ENCODE measurements around the gene DEGS2. TPM values are rescaled to one million over a fixed set of nuclear protein-coding genes. Genes with fewer than 3 reads are reported as not detected.

Gene DEGS2
- total RNA-seq, 1 experiment from 2014 or later: 1.6 TPM

- H3K27me3 Mint-ChIP-seq (ENCODE audit: low read depth): no peaks in the 10 kb centered on the region
- no peaks in the 10 kb centered on the region for H3K36me3 Mint-ChIP-seq
- POLR2A ChIA-PET: no interaction called here
- CTCF ChIA-PET: interaction anchor here (0.6 to 3.4 kb wide), 3 partner anchors 12 to 445 kb away, joined by 3 to 14 read pairs (median 5); no protein-coding TSS in a partner anchor
- ATAC-seq (no peak), DNase-seq (ENCODE audit: low spot score) (no peak)
- peaks cover 12% of the 10 kb centered on the region for H3K4me1 Mint-ChIP-seq
- no peak overlapping the region for H3K4me3 Mint-ChIP-seq
- H3K9me3 Mint-ChIP-seq: no peaks in the 10 kb centered on the region
- no peak overlapping the region for H3K27ac Mint-ChIP-seq
- TF ChIP-seq NFE2L1 (CRISPR knock-in tag; IDR thresholded peaks at IDR 0.05): no peak
- TF ChIP-seq ZNF232 (CRISPR knock-in tag; IDR thresholded peaks at IDR 0.05): no peak
- TF ChIP-seq ZNF671 (CRISPR knock-in tag; IDR thresholded peaks at IDR 0.05): no peak
- no peak for TF ChIP-seq JUN (CRISPR knock-in tag; IDR thresholded peaks at IDR 0.05)
- TF ChIP-seq ZNF317 (CRISPR knock-in tag; IDR thresholded peaks at IDR 0.05; ENCODE audit: borderline replicate concordance, low read depth): no peak
- TF ChIP-seq, protein P1, sequence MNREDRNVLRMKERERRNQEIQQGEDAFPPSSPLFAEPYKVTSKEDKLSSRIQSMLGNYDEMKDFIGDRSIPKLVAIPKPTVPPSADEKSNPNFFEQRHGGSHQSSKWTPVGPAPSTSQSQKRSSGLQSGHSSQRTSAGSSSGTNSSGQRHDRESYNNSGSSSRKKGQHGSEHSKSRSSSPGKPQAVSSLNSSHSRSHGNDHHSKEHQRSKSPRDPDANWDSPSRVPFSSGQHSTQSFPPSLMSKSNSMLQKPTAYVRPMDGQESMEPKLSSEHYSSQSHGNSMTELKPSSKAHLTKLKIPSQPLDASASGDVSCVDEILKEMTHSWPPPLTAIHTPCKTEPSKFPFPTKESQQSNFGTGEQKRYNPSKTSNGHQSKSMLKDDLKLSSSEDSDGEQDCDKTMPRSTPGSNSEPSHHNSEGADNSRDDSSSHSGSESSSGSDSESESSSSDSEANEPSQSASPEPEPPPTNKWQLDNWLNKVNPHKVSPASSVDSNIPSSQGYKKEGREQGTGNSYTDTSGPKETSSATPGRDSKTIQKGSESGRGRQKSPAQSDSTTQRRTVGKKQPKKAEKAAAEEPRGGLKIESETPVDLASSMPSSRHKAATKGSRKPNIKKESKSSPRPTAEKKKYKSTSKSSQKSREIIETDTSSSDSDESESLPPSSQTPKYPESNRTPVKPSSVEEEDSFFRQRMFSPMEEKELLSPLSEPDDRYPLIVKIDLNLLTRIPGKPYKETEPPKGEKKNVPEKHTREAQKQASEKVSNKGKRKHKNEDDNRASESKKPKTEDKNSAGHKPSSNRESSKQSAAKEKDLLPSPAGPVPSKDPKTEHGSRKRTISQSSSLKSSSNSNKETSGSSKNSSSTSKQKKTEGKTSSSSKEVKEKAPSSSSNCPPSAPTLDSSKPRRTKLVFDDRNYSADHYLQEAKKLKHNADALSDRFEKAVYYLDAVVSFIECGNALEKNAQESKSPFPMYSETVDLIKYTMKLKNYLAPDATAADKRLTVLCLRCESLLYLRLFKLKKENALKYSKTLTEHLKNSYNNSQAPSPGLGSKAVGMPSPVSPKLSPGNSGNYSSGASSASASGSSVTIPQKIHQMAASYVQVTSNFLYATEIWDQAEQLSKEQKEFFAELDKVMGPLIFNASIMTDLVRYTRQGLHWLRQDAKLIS (CRISPR knock-in tag; IDR thresholded peaks at IDR 0.05; ENCODE audit: borderline replicate concordance): no peak
- TF ChIP-seq RELA (CRISPR knock-in tag; IDR thresholded peaks at IDR 0.05; ENCODE audit: borderline replicate concordance): no peak
- TF ChIP-seq, protein P2, sequence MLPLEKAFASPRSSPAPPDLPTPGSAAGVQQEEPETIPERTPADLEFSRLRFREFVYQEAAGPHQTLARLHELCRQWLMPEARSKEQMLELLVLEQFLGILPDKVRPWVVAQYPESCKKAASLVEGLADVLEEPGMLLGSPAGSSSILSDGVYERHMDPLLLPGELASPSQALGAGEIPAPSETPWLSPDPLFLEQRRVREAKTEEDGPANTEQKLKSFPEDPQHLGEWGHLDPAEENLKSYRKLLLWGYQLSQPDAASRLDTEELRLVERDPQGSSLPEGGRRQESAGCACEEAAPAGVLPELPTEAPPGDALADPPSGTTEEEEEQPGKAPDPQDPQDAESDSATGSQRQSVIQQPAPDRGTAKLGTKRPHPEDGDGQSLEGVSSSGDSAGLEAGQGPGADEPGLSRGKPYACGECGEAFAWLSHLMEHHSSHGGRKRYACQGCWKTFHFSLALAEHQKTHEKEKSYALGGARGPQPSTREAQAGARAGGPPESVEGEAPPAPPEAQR (CRISPR knock-in tag; IDR thresholded peaks at IDR 0.05): no peak
- no peak for TF ChIP-seq GTF2I (CRISPR knock-in tag; conservative IDR thresholded peaks at IDR 0.05)
- TF ChIP-seq SMAD4 (CRISPR knock-in tag; IDR thresholded peaks at IDR 0.05): no peak
- TF ChIP-seq, protein P3, sequence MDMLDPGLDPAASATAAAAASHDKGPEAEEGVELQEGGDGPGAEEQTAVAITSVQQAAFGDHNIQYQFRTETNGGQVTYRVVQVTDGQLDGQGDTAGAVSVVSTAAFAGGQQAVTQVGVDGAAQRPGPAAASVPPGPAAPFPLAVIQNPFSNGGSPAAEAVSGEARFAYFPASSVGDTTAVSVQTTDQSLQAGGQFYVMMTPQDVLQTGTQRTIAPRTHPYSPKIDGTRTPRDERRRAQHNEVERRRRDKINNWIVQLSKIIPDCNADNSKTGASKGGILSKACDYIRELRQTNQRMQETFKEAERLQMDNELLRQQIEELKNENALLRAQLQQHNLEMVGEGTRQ (CRISPR knock-in tag; IDR thresholded peaks at IDR 0.05): no peak
- no peak for TF ChIP-seq OVOL2 (CRISPR knock-in tag; IDR thresholded peaks at IDR 0.05; ENCODE audit: borderline replicate concordance)
- TF ChIP-seq NR2C2 (CRISPR knock-in tag; IDR thresholded peaks at IDR 0.05): no peak
- no peak for TF ChIP-seq ESRRA (CRISPR knock-in tag; IDR thresholded peaks at IDR 0.05; ENCODE audit: borderline replicate concordance)
- TF ChIP-seq, protein P4, sequence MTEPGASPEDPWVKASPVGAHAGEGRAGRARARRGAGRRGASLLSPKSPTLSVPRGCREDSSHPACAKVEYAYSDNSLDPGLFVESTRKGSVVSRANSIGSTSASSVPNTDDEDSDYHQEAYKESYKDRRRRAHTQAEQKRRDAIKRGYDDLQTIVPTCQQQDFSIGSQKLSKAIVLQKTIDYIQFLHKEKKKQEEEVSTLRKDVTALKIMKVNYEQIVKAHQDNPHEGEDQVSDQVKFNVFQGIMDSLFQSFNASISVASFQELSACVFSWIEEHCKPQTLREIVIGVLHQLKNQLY (CRISPR knock-in tag; IDR thresholded peaks at IDR 0.05): no peak
- TF ChIP-seq, protein P5, sequence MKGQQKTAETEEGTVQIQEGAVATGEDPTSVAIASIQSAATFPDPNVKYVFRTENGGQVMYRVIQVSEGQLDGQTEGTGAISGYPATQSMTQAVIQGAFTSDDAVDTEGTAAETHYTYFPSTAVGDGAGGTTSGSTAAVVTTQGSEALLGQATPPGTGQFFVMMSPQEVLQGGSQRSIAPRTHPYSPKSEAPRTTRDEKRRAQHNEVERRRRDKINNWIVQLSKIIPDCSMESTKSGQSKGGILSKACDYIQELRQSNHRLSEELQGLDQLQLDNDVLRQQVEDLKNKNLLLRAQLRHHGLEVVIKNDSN (CRISPR knock-in tag; IDR thresholded peaks at IDR 0.05): no peak
- TF ChIP-seq, protein P6, sequence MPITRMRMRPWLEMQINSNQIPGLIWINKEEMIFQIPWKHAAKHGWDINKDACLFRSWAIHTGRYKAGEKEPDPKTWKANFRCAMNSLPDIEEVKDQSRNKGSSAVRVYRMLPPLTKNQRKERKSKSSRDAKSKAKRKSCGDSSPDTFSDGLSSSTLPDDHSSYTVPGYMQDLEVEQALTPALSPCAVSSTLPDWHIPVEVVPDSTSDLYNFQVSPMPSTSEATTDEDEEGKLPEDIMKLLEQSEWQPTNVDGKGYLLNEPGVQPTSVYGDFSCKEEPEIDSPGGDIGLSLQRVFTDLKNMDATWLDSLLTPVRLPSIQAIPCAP (CRISPR knock-in tag; IDR thresholded peaks at IDR 0.05): no peak
- no peak for TF ChIP-seq SMAD3 (CRISPR knock-in tag; IDR thresholded peaks at IDR 0.05; ENCODE audit: borderline replicate concordance)
- no peak for TF ChIP-seq ATF2 (CRISPR knock-in tag; IDR thresholded peaks at IDR 0.05; ENCODE audit: borderline replicate concordance, low read depth)
- TF ChIP-seq CREB1 (CRISPR knock-in tag; IDR thresholded peaks at IDR 0.05): no peak
These were observed 30.8 kb downstream of the DEGS2 start for GRCh38 chr14:100128688-100129087.

Data from WTC11 (cell line).